ENCODE measurements around the gene ZEB2. TPM values are rescaled to one million over a fixed set of nuclear protein-coding genes. Genes with fewer than 3 reads are reported as not detected.

The ZEB2 gene
- total and polyA plus RNA-seq, 2 of the 8 experiments (the other 6 are each of a cell fraction or from before 2014, with no cell fraction given): 0.38 TPM; not detected in 1

- H3K9ac ChIP-seq (replicated peaks in 1 of 4; ENCODE audit: extremely low read depth in 1 of 4, low read depth in 3 of 4, low read length in 3 of 4): no peak overlapping the region
- H3K27me3 ChIP-seq (replicated peaks in 1 of 4; ENCODE audit: control insufficient read depth in 3 of 4, extremely low read depth in 1 of 4, insufficient read depth in 3 of 4, low read length in 3 of 4): no peaks in the 10 kb centered on the region
- peak overlapping the region in 1 of 2 experiments; percentile 8; a peak in 1 of 4 replicates for H3K4me2 ChIP-seq (ENCODE audit: insufficient read depth in 1 of 2, low read depth in 2 of 2, low read length in 2 of 2)
- TF ChIP-seq BCL11A (IDR thresholded peaks at IDR 0.05; ENCODE audit: low read depth in 2 of 2, low read length in 2 of 2): no peak
- no peak for TF ChIP-seq TCF12 (IDR thresholded peaks at IDR 0.05; ENCODE audit: low read depth, low read length)
- no peak for TF ChIP-seq RBBP5 (IDR thresholded peaks at IDR 0.05; ENCODE audit: borderline replicate concordance, low read depth, low read length)
- no peak for TF ChIP-seq BACH1 (IDR thresholded peaks at IDR 0.05; ENCODE audit: low read length)
- TF ChIP-seq EP300 (IDR thresholded peaks at IDR 0.05; ENCODE audit: borderline replicate concordance in 1 of 2, low read depth in 2 of 2, low read length in 2 of 2): no peak
- TF ChIP-seq RAD21 (IDR thresholded peaks at IDR 0.05 in 1 of 2, conservative IDR thresholded peaks at IDR 0.05 in 1 of 2; ENCODE audit: low read depth in 2 of 2, low read length in 2 of 2): no peak
- TF ChIP-seq POU5F1 (IDR thresholded peaks at IDR 0.05; ENCODE audit: low read depth, low read length): no peak
- no peak for TF ChIP-seq ZNF274 (IDR thresholded peaks at IDR 0.05; ENCODE audit: borderline replicate concordance, extremely low read depth, low read length)
- no peak for TF ChIP-seq SIN3A (conservative IDR thresholded peaks at IDR 0.05 in 1 of 2, IDR thresholded peaks at IDR 0.05 in 1 of 2; ENCODE audit: low read depth in 1 of 2, low read length in 2 of 2)
- no peak for TF ChIP-seq TBP (IDR thresholded peaks at IDR 0.05; ENCODE audit: low read depth, low read length)
Observed at GRCh38 chr2:144467502-144468137, 52.3 kb downstream of the ZEB2 start.

More at GRCh38 chr2:144467502-144468137, 52.3 kb downstream of the ZEB2 start:
- H3K14ac ChIP-seq (ENCODE audit: insufficient read length): no peak overlapping the region
- H3K56ac ChIP-seq (replicated peaks; ENCODE audit: insufficient read length, low read depth, low read length): no peak overlapping the region
- no peak for FAIRE-seq
- no peak overlapping the region for H3K23ac ChIP-seq (ENCODE audit: insufficient read length)
- H3K9me3 ChIP-seq (ENCODE audit: insufficient read depth in 2 of 2, low read depth in 1 of 2, low read length in 1 of 2): no peaks in the 10 kb centered on the region
- H2BK5ac ChIP-seq (ENCODE audit: low read depth, low read length): no peak overlapping the region
- no peaks in the 10 kb centered on the region for H3K36me3 ChIP-seq (ENCODE audit: control insufficient read depth in 2 of 4, insufficient read depth in 4 of 4, low read length in 3 of 4)
- peaks cover 0 to 21% (median 19%) of the 10 kb centered on the region in 4 experiments; a peak in 4 of 7 replicates for H3K4me1 ChIP-seq (replicated peaks in 1 of 4; ENCODE audit: control insufficient read depth in 3 of 4, insufficient read depth in 4 of 4, low read length in 3 of 4)
- CTCF ChIA-PET (ENCODE audit: partially characterized antibody): interaction anchor here (0.8 to 3.6 kb wide), 3 partner anchors 11 to 24 kb away, joined by 3 to 20 read pairs (median 6); no protein-coding TSS in a partner anchor
- no peak overlapping the region for H2BK20ac ChIP-seq (ENCODE audit: low read length)
- no peak overlapping the region for H2AK5ac ChIP-seq (ENCODE audit: low read depth, low read length)
- no peak overlapping the region for H4K8ac ChIP-seq (ENCODE audit: extremely low read depth, insufficient read depth, low read length)
- no peaks in the 10 kb centered on the region for H3K23me2 ChIP-seq (ENCODE audit: low read depth, low read length)
- H3K18ac ChIP-seq (ENCODE audit: extremely low read depth, low read length): no peak overlapping the region
- H2BK120ac ChIP-seq (replicated peaks; ENCODE audit: low read depth, low read length): no peak overlapping the region
- H3K79me1 ChIP-seq (ENCODE audit: low read depth, low read length): no peaks in the 10 kb centered on the region
- H3K4ac ChIP-seq (replicated peaks; ENCODE audit: insufficient read length, low read depth, low read length): no peak overlapping the region
- no peak overlapping the region for H3K4me3 ChIP-seq (ENCODE audit: extremely low read depth in 1 of 4, insufficient read depth in 2 of 4, low read depth in 3 of 4, low read length in 4 of 4)
- POLR2A ChIA-PET (ENCODE audit: partially characterized antibody): no interaction called here
- WGBS, 2 experiments (ENCODE audit: extremely low coverage in 1 of 2, insufficient coverage in 1 of 2, insufficient read length in 1 of 2, insufficient replicate concordance in 2 of 2, low coverage in 1 of 2, low lambda C conversion rate in 2 of 2, missing lambda C conversion rate in 1 of 2): 71% methylated on average over 4 of the region's 4 CpGs; no CpG with 5 or more reads in 1 of the 2 experiments
- no peaks in the 10 kb centered on the region for H3K79me2 ChIP-seq (ENCODE audit: control insufficient read depth in 1 of 2, insufficient read depth in 2 of 2, low read length in 2 of 2)
- H4K5ac ChIP-seq (ENCODE audit: insufficient read length, low read depth, low read length): no peak overlapping the region
- H2BK12ac ChIP-seq (ENCODE audit: low read depth, low read length): no peak overlapping the region
- H3K27ac ChIP-seq (ENCODE audit: low read depth, low read length): no peak overlapping the region
- no peak overlapping the region for H2AFZ ChIP-seq (ENCODE audit: low read length)
- H4K91ac ChIP-seq (replicated peaks; ENCODE audit: insufficient read length, low read length): no peak overlapping the region
- DNase-seq (ENCODE audit: low read depth in 1 of 2, low spot score in 2 of 2): no peak
- no peaks in the 10 kb centered on the region for H4K20me1 ChIP-seq (replicated peaks in 1 of 2; ENCODE audit: control insufficient read depth in 1 of 2, insufficient read depth in 2 of 2, low read length in 2 of 2)
- H2BK15ac ChIP-seq (ENCODE audit: low read length): no peak overlapping the region
